Measurements from ENCODE around the gene SNPH.

The SNPH gene

GRCh38 chr20:1325173-1326030 is 59.3 kb downstream of the SNPH start:
- peak; percentile 91 for DNase-seq

GRCh38 chr20:1326031-1326930 is 60.2 kb downstream of the SNPH start:
- DNase-seq, result no peak

GRCh38 chr20:1327241-1327653 is 61.2 kb downstream of the SNPH start:
- DNase-seq, result no peak

DNA sequence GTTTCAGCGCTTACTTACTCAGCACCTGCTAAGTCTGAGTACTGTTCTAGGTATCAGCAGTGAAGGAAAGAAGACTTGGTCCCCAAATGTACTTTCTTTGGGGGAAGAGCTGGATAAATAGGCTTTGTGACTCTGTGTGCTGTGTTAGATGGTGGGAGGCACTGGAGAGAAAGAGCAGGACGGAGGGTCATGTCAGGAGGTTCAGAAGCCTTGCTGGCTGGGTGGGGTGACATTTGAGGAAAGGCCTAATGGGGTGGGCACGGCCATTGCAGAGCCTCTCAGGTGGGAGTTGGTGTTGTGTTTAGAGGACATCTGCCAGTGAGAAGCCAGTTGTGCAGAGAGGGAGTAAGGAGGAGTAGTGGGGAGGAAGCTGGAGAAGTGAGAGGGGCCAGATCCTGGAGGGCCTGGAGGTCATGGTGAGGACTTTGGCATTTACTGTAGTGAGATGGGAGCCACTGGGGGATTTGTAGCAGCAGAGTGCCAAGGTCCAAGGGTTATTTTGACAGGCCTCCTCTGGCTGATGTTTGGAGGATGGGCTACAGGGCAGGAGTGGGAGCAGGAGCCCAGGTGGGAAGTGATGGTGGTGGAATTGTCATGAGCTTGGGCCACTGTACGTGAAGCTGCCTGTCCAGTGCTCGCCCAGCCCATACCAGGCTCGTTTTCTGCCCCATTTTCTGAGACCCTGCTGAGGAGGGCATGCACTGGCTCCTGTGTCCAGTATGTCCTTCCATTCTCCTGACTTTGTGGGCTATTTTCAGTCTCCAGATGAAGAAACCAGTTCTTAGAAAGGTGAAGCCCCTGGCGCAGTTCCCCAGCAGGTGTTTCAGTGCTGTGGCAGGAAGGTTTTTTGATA is 62.0 kb downstream of the SNPH start:
- no peak for DNase-seq

GRCh38 chr20:1328680-1329330 is 62.7 kb downstream of the SNPH start, which contains the start of gene SDCBP2:
Gene SDCBP2, minus strand, starts transcription at chr20:1329139. Its CDS starts 8,723 bp downstream, at chr20:1320416.
- no peak for DNase-seq

DNA sequence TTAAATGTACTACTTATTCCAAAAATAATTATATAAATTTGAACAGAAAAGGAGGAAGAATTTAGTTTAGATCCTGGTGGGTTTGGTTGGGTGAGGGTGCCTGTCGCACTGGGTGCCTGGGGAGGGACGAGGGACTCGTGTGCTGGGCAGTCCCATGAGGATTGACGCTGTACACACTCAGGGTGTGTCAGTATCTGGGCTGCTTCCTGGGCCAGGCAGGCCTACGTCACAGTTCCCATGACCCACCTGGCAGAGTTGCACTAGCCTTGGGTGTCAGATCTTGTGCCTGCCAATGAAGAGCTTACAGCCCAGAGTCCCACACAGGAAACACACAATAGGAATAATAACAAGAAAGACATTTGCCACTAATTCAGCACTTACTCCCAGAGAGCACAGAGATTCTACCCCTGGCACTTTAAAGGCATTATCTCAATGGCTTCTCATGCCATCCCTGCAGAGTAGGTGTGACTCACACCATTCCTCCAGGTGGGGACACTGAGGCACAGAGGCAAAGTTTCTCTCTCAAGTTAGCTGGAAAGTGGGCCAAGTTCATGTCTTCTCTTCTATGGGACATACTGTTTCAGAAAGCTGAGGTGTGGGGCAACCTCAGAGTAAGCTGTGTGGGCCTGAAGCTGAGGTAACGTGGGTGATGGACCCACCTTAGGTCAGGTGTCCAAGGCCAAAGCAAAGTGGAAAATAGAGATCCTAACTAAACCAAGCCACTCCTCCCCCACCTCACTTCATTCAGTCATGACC is 64.2 kb downstream of the SNPH start:
- DNase-seq, result no peak

DNA sequence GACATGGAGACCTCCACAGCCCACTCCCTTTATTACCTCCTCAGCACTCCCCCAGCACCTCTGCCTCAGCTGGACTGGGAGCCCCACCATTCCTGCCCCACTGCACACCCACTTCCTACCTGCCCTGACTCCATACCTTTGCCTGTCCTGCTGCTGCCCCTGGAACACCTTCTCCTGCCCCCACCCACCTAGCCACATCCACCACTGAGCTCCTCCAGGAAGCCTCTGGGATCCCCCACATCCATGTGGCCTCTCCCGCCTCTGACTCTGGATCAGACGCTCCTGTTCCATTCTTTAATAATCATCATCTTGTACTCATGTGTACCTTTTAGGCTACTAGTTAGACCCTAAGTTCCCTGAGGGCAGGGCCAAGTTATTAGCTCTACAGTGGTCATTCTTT is 65.0 kb downstream of the SNPH start:
- DNase-seq, result no peak

DNA sequence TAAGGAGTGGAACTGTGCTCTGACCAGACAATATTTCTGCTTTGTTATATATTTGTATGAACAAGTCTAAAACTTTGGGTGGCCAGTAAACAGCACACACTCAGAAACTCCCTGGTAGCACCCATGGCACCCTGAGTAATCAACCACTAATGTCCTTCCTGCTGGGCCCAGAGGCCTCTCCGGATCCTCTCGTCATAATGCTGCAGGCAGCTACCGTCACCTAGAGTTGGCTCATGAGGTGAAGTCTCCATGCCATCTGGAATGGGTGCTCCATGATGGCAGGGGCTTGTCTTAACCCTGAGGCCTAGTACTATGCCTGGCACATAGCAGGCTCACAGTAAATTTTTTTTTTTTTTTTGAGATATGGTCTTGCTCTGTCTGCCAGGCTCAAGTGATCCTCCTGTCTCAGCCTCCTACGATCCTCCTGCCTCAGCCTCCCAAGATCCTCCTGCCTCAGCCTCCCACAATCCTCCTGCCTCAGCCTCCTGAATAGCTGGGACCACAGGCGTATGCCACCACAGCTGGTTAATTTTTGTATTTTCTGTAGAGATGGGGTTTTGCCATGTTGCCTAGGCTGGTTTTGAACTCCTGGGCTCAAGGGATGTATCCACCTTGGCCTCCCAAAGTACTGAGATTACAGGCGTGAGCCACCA is 65.8 kb downstream of the SNPH start:
- DNase-seq, result no peak

DNA sequence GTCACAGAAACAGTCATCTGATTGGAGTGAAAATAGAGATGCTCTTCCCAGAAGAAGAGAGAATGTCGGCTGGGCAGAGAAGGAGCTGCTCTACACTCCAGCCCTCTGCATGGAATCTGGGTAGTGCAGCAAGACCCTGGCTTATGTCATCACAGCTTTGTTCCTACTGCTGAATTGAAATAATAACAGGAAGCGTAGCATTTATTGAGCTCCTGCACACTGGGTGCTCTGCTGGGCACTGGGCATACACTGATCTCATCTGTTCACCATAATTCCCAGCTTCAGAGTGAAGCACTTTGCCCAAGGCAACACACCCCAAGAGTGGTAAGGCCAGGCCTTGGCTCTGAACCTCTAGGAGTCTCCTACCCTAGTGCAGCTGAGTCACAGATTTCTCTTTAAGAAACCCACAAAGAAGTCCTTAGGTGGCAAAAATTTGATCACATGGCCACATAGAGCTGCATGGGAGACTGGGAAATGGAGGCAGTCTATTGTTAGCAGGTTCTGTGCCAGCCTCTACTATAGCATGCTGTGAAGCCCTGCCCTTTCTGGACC is 66.7 kb downstream of the SNPH start:
- no peak for DNase-seq

DNA sequence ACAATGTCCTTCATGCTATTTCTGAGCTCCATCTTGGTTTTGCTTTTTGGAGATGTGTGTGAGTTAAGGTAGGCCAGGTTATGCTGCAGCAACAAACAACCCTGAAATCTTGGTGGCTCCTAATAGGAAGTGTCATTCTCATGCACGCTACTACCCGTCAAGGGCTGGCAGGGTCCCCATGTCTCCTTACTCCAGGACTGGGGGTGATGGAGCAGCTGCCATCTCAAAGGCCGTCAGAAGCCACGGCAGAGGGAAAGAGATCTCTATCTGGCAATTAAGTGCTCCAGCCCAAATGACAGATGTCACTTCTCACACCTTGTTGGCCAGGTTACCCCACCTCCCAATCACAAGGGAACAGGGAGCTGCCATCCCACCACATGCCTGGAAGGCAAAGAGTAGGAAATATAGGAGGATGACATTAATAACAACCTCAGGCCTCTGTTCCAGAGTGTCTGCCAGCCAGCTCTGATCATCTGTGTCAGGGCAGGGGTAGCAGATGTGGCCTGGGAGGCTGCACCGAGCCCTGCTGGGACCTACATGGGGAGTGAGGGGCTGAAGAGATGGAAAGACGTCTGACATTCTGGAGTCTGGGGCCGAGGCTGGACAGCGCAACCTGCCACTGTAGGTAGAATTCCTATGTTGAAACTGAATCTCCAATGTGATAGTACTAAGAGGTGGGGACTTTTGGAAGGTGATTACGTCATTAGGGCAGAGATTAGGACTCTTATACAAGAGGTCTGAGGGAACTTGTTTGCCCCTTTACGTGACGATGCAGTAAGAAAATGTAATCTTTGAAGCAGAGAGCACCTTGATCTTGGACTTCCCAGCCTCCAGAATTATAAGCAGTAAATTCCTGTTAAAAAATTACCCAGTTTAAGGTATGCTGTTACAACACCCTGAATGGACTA is 67.6 kb downstream of the SNPH start:
- DNase-seq, result no peak

GRCh38 chr20:1334370-1334731 is 68.3 kb downstream of the SNPH start:
- DNase-seq, result no peak

DNA sequence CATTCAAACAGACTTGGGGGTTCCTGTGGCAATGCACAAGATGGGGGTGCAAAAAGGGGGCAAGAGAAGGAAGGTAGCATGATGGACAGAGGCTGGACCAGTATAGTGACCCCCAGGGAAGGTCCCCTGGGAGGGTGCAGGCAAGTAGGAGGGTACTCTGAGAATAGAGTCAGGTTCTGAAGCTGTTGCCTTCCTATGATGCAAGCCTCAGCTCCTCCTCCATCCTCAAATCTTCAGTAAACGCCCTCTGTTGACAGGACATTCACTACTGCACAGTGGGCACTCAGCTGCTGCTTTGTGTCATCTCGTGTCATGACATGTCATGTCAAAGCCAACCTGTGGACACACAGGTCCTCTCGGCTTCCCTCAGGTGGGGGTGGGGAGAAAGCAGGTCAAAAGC is 68.7 kb downstream of the SNPH start:
- no peak for DNase-seq

GRCh38 chr20:1335961-1336698 is 70.0 kb downstream of the SNPH start:
- no peak for DNase-seq

DNA sequence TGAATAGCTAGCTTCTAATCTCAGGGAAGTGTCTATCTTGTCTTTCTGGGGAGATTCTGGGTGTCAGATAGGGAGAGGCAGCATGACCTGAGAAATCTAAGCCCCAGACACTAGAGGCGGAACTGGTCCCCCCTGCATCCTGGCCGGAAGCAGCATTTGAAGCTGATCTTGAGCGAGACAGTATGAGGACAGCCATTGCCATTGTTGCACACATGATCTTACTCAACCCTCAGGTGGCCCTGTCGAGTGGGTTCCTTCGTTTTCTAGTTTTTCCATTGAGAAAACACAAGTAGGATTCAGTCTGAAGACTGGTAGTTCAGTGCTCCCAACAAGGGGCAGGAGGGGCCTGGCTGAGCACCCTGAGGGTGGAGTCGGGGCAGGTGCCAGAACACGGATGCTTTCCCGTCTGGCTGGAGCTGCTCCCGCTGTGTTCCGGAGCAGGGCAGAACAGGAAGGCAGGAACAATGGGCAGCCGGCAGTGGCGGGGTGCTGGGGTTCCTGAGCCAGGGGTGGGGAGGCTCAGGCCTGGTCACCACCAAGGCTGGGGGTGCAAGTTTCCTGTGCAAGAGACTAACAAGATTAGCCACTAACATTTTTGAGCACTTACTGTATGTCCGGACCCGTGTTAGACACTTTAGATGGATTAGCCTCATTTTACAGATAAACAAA is 70.7 kb downstream of the SNPH start:
- no peak for DNase-seq

DNA sequence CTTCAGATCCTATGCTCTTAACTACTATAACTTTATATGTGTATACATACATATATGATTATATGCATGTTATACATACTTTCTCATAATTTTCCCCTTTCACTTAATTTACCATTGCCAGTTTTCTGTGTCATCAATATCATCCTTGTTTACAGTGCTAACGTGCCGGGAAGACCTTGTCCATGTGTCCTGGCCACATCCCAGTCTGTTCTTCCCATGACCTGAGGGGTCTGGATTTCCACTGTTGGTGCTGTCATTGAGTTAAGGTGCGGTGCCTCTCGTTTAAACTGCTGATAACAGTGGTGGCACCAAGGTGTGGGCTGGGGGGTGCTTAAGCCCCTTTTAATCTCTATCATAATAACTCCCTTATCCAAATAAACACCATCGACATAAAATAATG is 71.3 kb downstream of the SNPH start:
- no peak for DNase-seq

DNA sequence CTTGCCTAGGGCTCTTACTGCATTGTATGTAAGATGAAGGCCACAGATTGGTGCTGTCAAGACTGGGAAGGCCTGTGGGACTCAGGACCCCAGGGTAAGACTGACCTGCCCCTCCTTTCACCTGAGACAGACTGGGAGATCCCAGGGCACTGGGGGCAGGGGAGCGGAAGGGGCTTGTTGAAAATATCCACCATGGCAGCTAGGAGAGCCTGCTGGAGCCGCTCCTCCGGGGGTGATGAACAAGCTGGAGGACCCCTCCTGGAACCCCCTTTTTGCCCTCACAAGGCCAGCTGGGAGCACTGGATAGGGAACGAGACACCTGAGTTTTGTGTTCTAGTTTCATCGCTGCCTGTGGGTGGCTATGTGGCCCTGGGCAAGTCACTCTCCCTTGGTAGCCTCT is 72.0 kb downstream of the SNPH start:
- no peak for DNase-seq

- DNase-seq, result no peak
Measured at GRCh38 chr20:1338801-1339200, 72.7 kb downstream of the SNPH start.

- DNase-seq, result no peak
Measured at GRCh38 chr20:1341561-1342265, 75.6 kb downstream of the SNPH start.

All from KG1 (cell line).